Cortex of kidney (tissue), 1 donor: ENCODE measurements around the gene CPM.
"Not testable (repeated sequence)": the region's sequence is repeated elsewhere in the genome, so short reads cannot be mapped to it uniquely, and the experiment has no call there.

Experiments used
- DNase-seq: peaks from one replicate; lab custom pipeline; 2025; lab: John Stamatoyannopoulos, UW

CPM gene

DNA sequence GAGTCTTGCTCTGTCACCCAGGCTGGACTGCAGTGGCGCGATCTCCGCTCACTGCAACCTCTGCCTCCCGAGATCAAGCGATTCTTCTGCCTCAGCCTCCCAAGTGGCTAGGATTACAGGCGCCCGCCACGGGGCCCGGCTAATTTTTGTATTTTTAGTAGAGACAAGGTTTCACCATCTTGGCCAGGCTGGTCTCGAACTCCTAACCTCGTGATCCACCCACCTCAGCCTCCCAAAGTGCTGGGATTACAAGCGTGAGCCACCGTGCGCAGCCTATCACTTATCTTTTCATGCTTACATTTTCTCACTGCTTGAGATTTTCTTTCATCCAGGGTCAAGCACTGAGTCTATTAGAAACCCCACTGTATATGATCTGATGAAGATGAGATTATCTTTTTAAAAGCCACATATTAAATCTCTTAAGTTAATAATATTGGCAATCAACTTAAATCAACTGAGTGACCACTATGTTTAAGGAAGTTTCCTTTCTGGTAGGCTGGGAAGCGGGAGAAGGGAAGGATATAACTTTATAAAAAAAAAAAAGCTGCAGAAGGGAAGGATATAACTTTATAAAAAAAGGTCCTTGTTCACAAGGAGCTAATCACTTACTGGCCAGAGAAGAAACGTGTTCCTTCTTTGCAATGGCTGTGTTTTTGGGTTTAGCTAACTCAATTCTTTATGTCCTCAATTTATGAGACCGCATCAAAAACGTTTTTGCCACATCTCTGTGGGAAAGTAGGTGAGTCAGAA lies 126.3 kb downstream of the CPM start:
- DNase-seq: no peak

DNA sequence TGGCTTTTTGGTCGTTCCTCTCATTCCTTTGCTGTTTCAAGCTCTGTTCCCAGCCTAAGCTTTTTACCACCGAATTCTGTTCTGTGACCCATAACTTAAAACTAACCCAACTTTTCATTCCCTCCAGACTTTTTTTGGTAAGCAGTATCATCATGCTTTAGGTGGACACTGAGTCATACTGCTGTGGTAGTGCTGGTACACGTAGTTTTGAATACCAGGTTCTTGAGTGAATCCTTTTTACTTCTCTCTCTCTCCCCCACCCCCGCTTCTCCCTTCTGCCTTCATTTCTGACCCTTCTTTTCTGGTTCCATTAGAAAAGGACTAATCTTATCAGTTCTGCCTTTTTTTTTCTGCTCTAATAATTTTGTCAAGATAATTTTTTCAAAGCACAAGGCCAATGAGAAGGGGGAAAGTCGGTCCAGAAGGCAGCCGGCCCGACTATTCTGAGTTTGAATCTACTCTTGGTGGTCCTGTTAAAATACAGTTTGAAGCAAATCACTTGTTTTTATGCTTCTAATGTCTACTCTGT lies 127.3 kb downstream of the CPM start:
- DNase-seq: no peak

DNA sequence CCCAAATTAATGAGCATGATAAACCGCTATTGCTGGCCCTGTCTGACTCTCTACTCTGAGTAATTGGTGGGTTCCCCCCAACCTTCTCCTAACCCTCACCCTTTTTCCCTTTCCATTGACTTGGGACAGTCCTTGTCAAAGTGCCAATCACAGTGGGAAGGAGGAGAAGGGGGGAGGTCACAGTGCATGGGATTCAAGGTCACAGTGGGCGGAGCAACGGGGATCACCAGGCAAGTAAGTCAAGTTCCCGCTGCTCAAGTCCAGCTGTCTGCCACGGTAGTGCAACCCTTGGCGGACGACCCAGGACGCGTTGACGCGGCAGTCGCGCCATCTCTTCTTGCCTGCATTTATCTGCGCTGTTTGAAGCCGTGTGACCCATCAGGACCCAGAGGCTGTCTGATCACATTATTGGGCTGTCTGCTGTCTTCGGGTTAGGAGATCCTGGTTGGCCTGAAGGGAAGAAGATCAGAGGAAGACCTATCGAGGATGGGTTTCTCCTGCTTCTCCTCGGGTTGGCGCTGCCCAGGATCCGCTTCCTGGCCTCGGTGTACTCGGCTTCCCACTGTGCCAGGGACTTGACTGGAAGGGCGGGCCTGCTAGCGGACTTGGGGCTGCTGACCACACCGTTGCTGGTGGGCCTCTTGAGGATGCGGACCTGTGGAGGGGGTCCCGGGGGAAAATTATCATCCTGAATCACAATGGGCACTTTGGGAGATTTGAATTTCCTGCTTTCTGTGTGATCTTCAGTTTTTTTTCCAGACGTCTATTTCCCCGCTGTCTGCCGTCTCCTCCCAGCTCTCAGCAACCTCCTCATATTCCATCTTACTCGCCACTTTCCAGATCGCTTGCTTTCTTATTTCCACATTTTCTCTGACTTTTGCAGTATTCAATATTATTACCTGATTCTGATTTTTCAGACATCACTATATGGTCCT lies 128.0 kb downstream of the CPM start:
- no peak for DNase-seq

DNA sequence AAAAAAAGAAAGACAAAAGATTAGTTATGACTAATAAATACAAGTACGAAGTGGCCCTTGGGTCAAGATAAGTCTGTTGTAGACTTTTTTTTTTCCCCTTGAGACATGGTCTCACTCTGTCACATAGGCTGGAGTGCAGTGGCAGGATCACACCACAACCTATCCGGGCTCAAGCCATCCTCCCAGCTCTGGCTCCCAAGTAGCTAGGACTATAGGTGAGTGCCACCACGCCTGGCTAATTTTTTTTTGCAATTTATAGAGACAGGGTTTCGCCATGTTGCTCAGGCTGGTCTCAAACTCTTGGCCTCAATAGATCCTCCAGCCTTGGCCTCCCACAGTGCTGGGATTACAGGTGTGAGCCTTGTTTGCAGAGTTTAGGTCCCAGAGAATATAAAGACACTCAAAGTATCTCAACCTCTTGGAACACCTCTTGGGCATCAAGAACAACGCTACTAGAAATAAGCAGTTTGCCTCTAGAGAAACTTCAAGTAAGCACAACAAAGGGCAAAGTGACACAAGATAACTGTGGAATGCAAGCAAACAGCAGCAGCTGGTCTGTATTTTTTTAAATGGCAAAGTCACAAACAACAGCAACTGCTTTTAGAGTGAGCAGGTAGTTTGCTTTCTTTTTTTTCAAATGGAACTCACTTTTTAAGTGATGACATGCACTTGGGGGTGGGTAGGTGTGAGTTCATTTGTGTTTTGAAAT lies 128.9 kb downstream of the CPM start:
- DNase-seq: no peak

DNA sequence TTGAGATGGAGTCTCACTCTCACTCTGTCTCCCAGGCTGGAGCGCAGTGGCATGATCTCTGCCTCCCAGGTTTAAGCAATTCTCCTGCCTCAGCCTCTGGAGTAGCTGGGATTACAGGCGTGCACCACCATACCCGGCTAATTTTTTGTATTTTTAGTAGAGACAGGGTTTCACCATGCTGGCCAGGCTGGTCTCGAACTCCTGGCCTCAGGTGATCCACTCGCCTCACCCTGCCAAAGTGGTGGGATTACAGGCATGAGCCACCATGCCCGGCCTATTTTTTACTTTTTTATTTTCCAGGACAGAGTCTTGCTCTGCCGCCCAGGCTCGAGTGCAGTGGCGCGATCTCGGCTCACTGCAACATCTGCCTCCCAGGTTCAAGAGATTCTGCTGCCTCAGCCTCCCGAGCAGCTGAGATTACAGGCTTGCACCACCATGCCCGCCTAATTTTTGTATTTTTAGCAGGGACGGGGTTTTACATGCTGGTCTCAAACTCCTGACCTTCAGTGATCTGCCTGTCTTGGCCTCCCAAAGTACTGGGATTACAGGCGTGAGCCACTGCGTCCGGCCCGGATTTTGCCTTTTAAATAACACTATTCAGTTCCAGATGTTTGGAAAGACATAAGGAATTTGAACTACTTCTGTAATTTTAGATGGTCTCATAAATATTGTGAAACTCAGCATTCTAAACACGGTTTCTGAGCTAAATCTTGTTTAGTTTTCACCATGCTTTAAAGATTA lies 129.9 kb downstream of the CPM start:
- DNase-seq: not testable (repeated sequence)

DNA sequence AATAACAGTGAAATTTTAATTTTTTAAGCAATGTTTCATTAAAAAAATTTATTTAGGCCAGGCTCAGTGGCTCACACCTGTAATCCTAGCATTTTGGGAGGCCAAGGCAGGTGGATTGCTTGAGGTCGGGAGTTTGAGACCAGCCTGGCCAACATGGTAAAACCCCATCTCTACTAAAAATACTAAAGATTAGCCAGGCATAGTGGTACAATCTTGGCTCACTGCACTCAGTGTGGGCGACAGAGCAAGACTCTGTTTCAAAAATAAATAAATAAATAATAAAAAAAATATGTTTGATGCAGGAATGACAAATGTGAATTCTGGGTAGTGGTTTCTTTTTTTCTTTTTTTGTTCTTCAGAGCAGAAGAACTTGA lies 130.6 kb downstream of the CPM start:
- not testable (repeated sequence) for DNase-seq
